Left ventricle myocardium inferior (tissue), 1 donor: ENCODE results near the gene NID1. TPM values are rescaled to one million over a fixed set of nuclear protein-coding genes. Genes with fewer than 3 reads are reported as not detected.

Experiments
- DNase-seq: peaks from one replicate; pipeline ENCODE4 v3.0.0-alpha.2; 2020
- H3K27ac ChIP-seq: fragments of 200-600 bp; replicated peaks from 2 replicates; pipeline ENCODE4 v1.8.0; 2021
- H3K27me3 ChIP-seq: fragments of 200-600 bp; 2 replicates; pipeline ENCODE4 v1.8.0; 2021; ENCODE audit warnings: low read depth
- H3K36me3 ChIP-seq: fragments of 200-600 bp; 2 replicates; pipeline ENCODE4 v1.8.0; 2021
- H3K4me1 ChIP-seq: fragments of 200-600 bp; 2 replicates; pipeline ENCODE4 v1.8.0; 2021
- H3K4me3 ChIP-seq: fragments of 200-600 bp; 2 replicates; pipeline ENCODE4 v1.8.0; 2021; ENCODE audit warnings: mild to moderate bottlenecking, moderate library complexity
- H3K9me3 ChIP-seq: fragments of 200-600 bp; replicated peaks from 2 replicates; pipeline ENCODE4 v1.8.0; 2021
- CTCF ChIP-seq: fragments of 200-600 bp; IDR thresholded peaks from 2 replicates; pipeline ENCODE4 v1.8.0; 2021; ENCODE audit warnings: antibody characterized with exemption, mild to moderate bottlenecking, borderline replicate concordance
- intact Hi-C: fragments of 100-400 bp; cut with micrococcal nuclease; formaldehyde crosslinking; loops from one replicate; pipeline ENCODE4 v1.11.0; 2022
- total RNA-seq: library from RNA; stranded (reverse); fragmentation: NEBNext Ultra II Directional; extraction: Animal tissue kit (Norgen Biotek cat#: 25700); gene quantifications from one replicate; pipeline ENCODE4 v1.2.1, GENCODE V29; 2021
- donor health status: DM: no; HTN: yes; CAD: no; lungs with severe emphysema.

NID1 gene
- total RNA-seq, 1 donor from 2014 or later, result 40.4 TPM

DNA sequence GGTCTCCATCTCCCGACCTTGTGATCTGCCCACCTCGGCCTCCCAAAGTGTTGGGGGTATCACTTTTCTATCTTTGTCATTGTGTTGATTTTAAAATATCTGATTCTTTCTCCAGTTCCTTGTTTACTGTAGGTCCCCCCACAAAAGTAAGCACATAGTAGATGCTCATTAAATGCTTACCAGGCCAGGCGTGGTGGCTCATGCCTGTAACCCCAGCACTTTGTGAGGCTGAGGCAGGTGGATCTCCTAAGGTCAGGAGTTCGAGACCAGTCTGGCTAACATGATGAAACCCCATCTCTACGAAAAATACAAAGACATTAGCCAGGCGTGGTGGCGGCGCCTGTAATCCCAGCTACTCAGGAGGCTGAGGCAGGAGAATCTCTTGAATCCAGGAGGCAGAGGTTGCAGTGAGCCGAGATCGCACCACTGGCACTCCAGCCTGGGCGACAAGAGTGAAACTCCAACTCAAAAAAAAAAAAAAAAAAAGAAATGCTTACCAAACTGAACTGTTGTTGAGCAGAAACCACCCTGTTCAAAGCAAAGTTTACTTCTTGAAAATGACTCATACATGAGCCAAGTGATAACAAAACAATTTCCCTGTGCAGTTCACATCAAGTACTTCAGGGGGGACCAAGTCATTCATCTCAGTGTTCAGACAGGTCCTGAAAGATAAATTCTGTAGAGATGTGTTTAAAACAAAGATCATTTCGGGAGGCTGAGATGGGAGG, 24.3 kb upstream of the NID1 start:
- Histone ChIP-seq H3K9me3 (no peaks in the 10 kb centered on the region), H3K27me3 (no peaks in the 10 kb centered on the region), H3K36me3 (no peaks in the 10 kb centered on the region), H3K4me3 (no peak overlapping the region), H3K27ac (no peak overlapping the region), H3K4me1 (peaks cover 4% of the 10 kb centered on the region)
- no peak for TF ChIP-seq CTCF
- intact Hi-C loops, result no loop called here
- no peak for DNase-seq

GRCh38 chr1:236086537-236086936, 21.6 kb upstream of the NID1 start:
- H3K36me3 ChIP-seq, result no peaks in the 10 kb centered on the region
- DNase-seq, result no peak
- TF ChIP-seq CTCF, result no peak
- no peak overlapping the region for H3K4me3 ChIP-seq
- no peaks in the 10 kb centered on the region for H3K27me3 ChIP-seq
- peaks cover 8% of the 10 kb centered on the region for H3K4me1 ChIP-seq
- no peak overlapping the region for H3K27ac ChIP-seq
- intact Hi-C loops, result no loop called here
- no peaks in the 10 kb centered on the region for H3K9me3 ChIP-seq

- Histone ChIP-seq H3K4me3 (no peak overlapping the region), H3K27me3 (no peaks in the 10 kb centered on the region), H3K4me1 (peaks cover 7% of the 10 kb centered on the region), H3K9me3 (no peaks in the 10 kb centered on the region), H3K36me3 (no peaks in the 10 kb centered on the region), H3K27ac (no peak overlapping the region)
- intact Hi-C loops, result no loop called here
- DNase-seq, result no peak
- TF ChIP-seq CTCF, result no peak
Observed at GRCh38 chr1:236085545-236086159, 20.8 kb upstream of the NID1 start.

DNA sequence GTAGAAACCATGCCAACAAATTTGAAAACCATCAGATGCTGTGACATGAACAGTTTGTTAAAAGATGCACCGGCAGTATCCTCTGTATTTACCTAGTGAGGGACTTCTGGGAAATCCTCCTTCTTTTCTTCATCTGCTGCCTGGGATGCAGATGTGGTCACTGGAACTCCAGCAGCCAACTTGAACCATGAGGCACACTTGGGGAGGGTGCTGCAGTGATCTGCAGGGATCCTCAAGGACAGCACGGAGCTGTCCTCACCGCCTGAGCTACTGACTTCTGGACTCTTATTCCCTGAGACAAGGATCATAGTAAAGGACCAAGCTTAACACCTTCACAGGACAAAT, 19.5 kb upstream of the NID1 start:
- H3K4me1 ChIP-seq, result peaks cover 7% of the 10 kb centered on the region
- H3K36me3 ChIP-seq, result no peaks in the 10 kb centered on the region
- no peak for DNase-seq
- H3K4me3 ChIP-seq, result no peak overlapping the region
- H3K9me3 ChIP-seq, result no peaks in the 10 kb centered on the region
- intact Hi-C loops, result no loop called here
- no peak overlapping the region for H3K27ac ChIP-seq
- no peaks in the 10 kb centered on the region for H3K27me3 ChIP-seq
- TF ChIP-seq CTCF, result no peak

- DNase-seq, result no peak
- intact Hi-C loops, result no loop called here
- H3K4me3 ChIP-seq, result no peak overlapping the region
- H3K4me1 ChIP-seq, result peaks cover 7% of the 10 kb centered on the region
- no peaks in the 10 kb centered on the region for H3K9me3 ChIP-seq
- TF ChIP-seq CTCF, result no peak
- H3K36me3 ChIP-seq, result no peaks in the 10 kb centered on the region
- no peak overlapping the region for H3K27ac ChIP-seq
- H3K27me3 ChIP-seq, result no peaks in the 10 kb centered on the region
Observed at GRCh38 chr1:236083650-236084385, 18.9 kb upstream of the NID1 start.
